ENCODE results near the gene RNU6-1.

RNU6-1 gene

DNA sequence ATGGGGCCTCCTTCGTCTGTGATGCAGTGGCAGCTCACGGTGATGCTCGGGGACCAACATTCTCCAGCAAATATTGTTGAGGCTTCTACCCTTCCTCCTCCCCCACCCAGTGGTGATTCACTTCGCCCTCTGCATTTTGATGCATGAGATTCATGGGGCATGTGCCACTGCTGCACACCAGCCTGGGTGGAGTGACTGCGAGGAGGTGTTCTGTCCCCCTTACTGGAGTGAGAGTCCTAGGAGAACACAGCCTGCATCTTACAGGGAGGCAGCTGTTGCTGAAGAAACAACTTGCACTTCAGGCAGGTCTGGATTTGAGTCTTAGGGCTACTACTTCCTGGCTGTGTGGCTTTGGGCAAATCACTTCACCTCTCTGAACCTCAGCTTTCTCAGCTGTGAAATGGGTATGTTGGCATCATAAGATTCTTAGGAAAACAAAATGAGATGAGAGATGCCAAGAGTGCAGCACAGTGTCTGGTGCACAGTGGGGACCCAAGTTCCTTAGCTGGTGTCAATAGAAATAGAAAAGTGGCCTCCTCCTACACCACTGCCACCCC, 24.7 kb downstream of the RNU6-1 start:
- H3K4me3 ChIP-seq (replicated peaks; ENCODE audit: low read depth, low read length), result no peak overlapping the region
- DNase-seq (ENCODE audit: extremely low read depth, low read depth), result no peak
- TF ChIP-seq, protein P1, sequence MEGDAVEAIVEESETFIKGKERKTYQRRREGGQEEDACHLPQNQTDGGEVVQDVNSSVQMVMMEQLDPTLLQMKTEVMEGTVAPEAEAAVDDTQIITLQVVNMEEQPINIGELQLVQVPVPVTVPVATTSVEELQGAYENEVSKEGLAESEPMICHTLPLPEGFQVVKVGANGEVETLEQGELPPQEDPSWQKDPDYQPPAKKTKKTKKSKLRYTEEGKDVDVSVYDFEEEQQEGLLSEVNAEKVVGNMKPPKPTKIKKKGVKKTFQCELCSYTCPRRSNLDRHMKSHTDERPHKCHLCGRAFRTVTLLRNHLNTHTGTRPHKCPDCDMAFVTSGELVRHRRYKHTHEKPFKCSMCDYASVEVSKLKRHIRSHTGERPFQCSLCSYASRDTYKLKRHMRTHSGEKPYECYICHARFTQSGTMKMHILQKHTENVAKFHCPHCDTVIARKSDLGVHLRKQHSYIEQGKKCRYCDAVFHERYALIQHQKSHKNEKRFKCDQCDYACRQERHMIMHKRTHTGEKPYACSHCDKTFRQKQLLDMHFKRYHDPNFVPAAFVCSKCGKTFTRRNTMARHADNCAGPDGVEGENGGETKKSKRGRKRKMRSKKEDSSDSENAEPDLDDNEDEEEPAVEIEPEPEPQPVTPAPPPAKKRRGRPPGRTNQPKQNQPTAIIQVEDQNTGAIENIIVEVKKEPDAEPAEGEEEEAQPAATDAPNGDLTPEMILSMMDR (IDR thresholded peaks at IDR 0.05; ENCODE audit: low read depth, low read length, missing control alignments), result no peak

DNA sequence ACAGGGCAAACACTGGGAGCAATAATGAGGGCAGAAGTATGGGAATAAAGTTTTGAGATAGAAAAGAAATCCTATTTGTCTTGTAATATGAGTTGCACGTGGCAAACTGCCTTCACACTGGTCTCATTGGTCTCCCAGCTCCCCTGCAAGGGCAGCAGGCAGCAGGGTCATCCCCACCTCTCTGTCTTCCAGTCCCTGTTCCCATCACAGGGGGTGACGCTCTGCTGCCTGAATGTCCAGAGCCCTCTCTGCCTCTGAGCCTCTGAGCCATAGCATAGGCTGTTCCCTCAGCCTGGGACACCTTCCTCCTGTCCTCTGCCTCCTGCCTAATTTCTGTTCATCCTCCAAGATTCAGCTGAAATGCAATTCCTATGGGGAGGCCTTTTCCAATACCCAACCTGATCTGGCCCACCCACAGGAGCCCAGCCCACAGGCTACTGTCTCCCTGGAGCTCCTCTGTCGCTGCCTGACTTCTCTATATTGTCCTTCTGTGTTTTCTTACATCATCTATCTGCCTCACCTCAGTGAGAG, 26.7 kb downstream of the RNU6-1 start:
- no peak overlapping the region for H3K4me3 ChIP-seq (replicated peaks; ENCODE audit: low read depth, low read length)
- TF ChIP-seq, protein P1 (IDR thresholded peaks at IDR 0.05; ENCODE audit: low read depth, low read length, missing control alignments), result no peak
- DNase-seq (ENCODE audit: extremely low read depth, low read depth), result no peak

DNA sequence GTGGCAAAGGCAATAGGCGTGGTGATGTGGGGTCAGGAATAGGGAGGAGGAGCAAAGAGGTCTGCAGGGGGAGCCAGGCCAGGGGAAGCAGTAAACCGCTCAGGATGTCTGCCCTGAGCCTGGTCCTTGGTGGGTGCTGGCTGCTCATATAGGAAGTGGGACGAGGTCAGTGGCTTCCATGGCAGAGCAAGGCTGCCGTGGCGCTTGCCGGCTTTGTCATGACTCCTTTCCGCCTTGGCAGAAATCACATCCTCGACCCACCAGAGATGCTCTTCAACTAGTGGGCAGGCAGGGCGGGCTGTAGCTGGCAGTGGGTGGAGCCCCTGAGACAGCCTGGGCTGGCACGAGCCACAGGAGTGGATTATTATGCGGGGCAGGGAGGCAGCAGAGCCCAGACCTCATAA, 27.6 kb downstream of the RNU6-1 start:
- TF ChIP-seq, protein P1 (IDR thresholded peaks at IDR 0.05; ENCODE audit: low read depth, low read length, missing control alignments), result no peak
- H3K4me3 ChIP-seq (replicated peaks; ENCODE audit: low read depth, low read length), result no peak overlapping the region
- DNase-seq (ENCODE audit: extremely low read depth, low read depth), result no peak

DNA sequence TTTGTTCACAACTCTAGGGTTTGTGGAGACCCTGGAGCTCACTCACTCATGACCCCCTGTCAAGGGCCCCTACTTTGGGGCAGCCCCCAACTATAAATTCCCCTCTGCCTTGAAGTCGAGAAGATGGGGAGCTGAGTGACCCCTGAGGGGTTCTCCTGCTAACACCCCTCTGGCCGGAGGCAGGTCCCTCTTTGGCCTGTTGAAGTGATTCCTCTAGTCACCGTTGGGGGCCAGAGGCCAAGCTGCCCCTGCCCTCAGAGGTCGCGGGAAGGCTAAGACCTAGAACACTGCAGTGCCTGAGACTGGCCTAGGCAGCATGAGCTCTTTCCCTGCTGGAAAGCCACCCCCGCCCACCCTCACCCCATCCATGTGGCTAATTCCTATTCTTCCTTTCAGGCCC, 30.0 kb downstream of the RNU6-1 start:
- TF ChIP-seq, protein P1 (IDR thresholded peaks at IDR 0.05; ENCODE audit: low read depth, low read length, missing control alignments), result no peak

DNA sequence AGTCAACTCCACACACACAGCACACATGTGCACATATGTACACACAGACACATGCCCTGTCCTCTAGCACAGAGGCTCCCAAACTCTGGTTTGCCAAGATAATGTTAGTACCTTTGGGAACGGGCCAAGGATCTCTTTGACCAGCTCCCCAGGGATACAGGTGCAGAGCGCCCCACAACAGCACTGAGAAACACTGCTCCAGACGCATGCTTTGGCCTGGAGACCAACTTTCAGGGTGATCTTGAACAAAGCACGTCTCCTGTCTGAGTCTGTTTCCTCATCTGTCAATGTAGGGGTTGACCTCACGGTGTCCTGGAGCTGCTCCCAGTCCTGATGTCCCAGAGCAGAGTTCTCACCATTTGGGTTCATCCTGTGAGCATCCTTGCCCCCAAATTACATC, 30.4 kb downstream of the RNU6-1 start:
- H3K4me3 ChIP-seq (replicated peaks; ENCODE audit: low read depth, low read length), result no peak overlapping the region
- DNase-seq (ENCODE audit: extremely low read depth, low read depth), result no peak
- TF ChIP-seq, protein P1 (IDR thresholded peaks at IDR 0.05; ENCODE audit: low read depth, low read length, missing control alignments), result no peak

More for the DNA sequence above, 30.0 kb downstream of the RNU6-1 start:
- no peak for DNase-seq (ENCODE audit: extremely low read depth, low read depth)
- H3K4me3 ChIP-seq (replicated peaks; ENCODE audit: low read depth, low read length), result no peak overlapping the region

DNA sequence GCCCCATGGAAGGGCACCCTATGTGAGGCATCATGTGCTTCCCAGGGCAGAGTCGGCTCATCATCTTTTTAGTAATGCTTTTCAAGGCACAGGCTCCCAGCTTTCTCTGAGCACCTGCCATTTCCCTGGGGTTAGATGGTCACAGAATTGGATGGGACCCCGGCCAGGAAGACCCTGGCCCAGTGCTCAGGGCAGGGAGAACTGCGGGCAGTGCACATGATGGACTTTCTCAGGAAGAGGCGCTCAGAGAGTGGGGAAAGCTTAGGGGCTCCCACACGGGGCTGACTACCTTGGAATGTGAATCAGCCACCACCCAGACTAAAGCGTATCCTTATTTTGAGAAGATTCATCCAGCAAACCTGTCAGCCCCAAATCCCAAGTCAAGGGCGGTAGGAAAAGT, 31.0 kb downstream of the RNU6-1 start:
- TF ChIP-seq, protein P1 (IDR thresholded peaks at IDR 0.05; ENCODE audit: low read depth, low read length, missing control alignments), result no peak
- DNase-seq (ENCODE audit: extremely low read depth, low read depth), result no peak
- H3K4me3 ChIP-seq (replicated peaks; ENCODE audit: low read depth, low read length), result no peak overlapping the region

DNA sequence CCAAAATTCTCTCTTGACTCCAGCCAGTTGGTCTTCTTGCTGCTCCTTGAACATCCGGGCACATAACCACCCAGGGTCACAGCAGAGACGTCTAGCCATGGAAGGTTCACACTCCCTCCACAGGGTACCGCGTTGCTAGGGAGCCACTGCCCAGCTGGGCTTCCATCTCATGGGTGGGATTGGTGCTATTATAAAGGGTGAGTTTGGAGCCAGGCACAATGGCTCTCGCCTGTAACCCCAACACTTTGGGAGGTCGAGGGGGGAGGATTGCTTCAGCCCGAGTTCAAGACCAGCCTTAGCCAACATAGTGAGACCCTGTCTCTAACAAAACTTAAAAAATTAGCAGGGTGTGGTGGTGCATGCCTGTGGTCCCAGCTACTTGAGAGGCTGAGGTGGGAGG, 32.0 kb downstream of the RNU6-1 start:
- DNase-seq (ENCODE audit: extremely low read depth, low read depth), result no peak
- no peak overlapping the region for H3K4me3 ChIP-seq (replicated peaks; ENCODE audit: low read depth, low read length)
- TF ChIP-seq, protein P1 (IDR thresholded peaks at IDR 0.05; ENCODE audit: low read depth, low read length, missing control alignments), result no peak

All from HFF-Myc (cell line).